Measurements from ENCODE around the gene EVA1B. TPM values are rescaled to one million over a fixed set of nuclear protein-coding genes. Genes with fewer than 3 reads are reported as not detected.

EVA1B gene
- total and polyA plus RNA-seq, 2 of the 13 experiments (the other 11 are each of a cell fraction or from before 2014, with no cell fraction given) = 3.9 to 6.6 TPM

DNA sequence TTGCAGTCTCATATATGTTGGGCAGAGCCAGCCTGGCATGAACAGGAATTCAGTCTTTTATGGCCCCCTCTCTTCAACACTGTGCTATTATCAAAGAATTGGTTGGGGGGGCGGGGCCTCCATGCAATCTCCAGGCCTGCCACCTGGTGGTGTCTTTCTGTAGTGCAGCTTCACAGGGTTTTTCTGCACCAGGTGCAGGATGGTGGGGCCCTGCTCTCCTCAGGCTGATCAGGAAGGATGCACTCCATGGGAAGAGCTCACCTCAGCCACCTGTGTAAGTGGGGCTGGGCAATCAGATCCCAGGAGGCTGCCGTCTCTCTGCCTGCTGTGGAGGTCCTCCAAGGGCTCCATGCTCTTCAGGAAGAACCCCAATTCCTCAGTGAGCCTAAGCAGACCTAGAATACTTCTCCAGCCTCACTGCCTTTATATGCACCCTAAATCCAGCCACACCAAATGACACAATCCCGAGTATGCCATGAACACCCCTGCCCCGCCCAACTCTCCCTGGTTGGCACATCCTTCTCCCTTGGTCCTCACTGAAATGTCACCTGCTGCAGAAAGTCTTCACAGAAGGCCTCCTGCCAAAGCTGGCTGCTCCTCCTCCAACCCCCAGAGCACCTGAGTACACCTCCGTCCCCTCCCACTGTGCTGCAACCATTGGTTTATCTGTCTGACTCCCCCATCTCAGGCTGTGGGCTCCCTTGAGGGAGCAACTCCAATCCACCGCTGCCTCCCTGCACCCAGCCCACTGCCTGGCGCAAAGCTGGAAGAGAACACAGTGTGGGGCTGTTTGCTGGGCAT lies 45.8 kb upstream of the EVA1B start (continued):
- 0 out of 2 replicates have a peak, but pooled peaks have one; percentile 72 for TF ChIP-seq KLF9 (CRISPR knock-in tag; IDR thresholded peaks at IDR 0.05; ENCODE audit: low read depth)
- no peak for TF ChIP-seq RFXANK (CRISPR knock-in tag; IDR thresholded peaks at IDR 0.05)
- TF ChIP-seq, protein P1, sequence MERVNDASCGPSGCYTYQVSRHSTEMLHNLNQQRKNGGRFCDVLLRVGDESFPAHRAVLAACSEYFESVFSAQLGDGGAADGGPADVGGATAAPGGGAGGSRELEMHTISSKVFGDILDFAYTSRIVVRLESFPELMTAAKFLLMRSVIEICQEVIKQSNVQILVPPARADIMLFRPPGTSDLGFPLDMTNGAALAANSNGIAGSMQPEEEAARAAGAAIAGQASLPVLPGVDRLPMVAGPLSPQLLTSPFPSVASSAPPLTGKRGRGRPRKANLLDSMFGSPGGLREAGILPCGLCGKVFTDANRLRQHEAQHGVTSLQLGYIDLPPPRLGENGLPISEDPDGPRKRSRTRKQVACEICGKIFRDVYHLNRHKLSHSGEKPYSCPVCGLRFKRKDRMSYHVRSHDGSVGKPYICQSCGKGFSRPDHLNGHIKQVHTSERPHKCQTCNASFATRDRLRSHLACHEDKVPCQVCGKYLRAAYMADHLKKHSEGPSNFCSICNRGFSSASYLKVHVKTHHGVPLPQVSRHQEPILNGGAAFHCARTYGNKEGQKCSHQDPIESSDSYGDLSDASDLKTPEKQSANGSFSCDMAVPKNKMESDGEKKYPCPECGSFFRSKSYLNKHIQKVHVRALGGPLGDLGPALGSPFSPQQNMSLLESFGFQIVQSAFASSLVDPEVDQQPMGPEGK (CRISPR knock-in tag; IDR thresholded peaks at IDR 0.05) = peak; percentile 65
- TF ChIP-seq RAD21 (CRISPR knock-in tag; IDR thresholded peaks at IDR 0.05) = peak; percentile 79
- TF ChIP-seq SSRP1 (CRISPR knock-in tag; IDR thresholded peaks at IDR 0.05) = 0 out of 2 replicates have a peak, but pooled peaks have one; percentile 58
- TF ChIP-seq KAT8 (CRISPR knock-in tag; IDR thresholded peaks at IDR 0.05) = 0 out of 2 replicates have a peak, but pooled peaks have one; percentile 25
- 0 out of 2 replicates have a peak, but pooled peaks have one; percentile 28 for TF ChIP-seq SMAD3 (CRISPR knock-in tag; IDR thresholded peaks at IDR 0.05)
- TF ChIP-seq, protein P2, sequence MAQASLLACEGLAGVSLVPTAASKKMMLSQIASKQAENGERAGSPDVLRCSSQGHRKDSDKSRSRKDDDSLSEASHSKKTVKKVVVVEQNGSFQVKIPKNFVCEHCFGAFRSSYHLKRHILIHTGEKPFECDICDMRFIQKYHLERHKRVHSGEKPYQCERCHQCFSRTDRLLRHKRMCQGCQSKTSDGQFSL (CRISPR knock-in tag; IDR thresholded peaks at IDR 0.05) = peak; percentile 96
- TF ChIP-seq, protein P3, sequence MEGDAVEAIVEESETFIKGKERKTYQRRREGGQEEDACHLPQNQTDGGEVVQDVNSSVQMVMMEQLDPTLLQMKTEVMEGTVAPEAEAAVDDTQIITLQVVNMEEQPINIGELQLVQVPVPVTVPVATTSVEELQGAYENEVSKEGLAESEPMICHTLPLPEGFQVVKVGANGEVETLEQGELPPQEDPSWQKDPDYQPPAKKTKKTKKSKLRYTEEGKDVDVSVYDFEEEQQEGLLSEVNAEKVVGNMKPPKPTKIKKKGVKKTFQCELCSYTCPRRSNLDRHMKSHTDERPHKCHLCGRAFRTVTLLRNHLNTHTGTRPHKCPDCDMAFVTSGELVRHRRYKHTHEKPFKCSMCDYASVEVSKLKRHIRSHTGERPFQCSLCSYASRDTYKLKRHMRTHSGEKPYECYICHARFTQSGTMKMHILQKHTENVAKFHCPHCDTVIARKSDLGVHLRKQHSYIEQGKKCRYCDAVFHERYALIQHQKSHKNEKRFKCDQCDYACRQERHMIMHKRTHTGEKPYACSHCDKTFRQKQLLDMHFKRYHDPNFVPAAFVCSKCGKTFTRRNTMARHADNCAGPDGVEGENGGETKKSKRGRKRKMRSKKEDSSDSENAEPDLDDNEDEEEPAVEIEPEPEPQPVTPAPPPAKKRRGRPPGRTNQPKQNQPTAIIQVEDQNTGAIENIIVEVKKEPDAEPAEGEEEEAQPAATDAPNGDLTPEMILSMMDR (CRISPR knock-in tag; IDR thresholded peaks at IDR 0.05) = peak; percentile 90
- TF ChIP-seq, protein P4, sequence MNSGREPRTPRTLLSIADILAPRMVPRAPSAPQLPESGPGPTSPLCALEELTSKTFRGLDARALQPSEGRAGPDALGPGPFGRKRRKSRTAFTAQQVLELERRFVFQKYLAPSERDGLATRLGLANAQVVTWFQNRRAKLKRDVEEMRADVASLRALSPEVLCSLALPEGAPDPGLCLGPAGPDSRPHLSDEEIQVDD (CRISPR knock-in tag; IDR thresholded peaks at IDR 0.05; ENCODE audit: borderline replicate concordance) = no peak
- 0 out of 2 replicates have a peak, but pooled peaks have one; percentile 37 for TF ChIP-seq KDM5B (CRISPR knock-in tag; IDR thresholded peaks at IDR 0.05; ENCODE audit: borderline replicate concordance)
- TF ChIP-seq ETV5 (CRISPR knock-in tag; IDR thresholded peaks at IDR 0.05; ENCODE audit: borderline replicate concordance) = peak; percentile 20; the same call in 1 of the 2 replicates
- no peak for TF ChIP-seq GTF3A (CRISPR knock-in tag; conservative IDR thresholded peaks at IDR 0.05)
- TF ChIP-seq, protein P5, sequence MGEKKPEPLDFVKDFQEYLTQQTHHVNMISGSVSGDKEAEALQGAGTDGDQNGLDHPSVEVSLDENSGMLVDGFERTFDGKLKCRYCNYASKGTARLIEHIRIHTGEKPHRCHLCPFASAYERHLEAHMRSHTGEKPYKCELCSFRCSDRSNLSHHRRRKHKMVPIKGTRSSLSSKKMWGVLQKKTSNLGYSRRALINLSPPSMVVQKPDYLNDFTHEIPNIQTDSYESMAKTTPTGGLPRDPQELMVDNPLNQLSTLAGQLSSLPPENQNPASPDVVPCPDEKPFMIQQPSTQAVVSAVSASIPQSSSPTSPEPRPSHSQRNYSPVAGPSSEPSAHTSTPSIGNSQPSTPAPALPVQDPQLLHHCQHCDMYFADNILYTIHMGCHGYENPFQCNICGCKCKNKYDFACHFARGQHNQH (CRISPR knock-in tag; IDR thresholded peaks at IDR 0.05) = 0 out of 2 replicates have a peak, but pooled peaks have one; percentile 28
- TF ChIP-seq CREB1 (IDR thresholded peaks at IDR 0.05) = no peak
- peak; percentile 53; the same call in 1 of the 2 replicates for TF ChIP-seq CREB1 (CRISPR knock-in tag; IDR thresholded peaks at IDR 0.05)
- peak; percentile 25; the same call in 1 of the 2 replicates for TF ChIP-seq SALL1 (CRISPR knock-in tag; IDR thresholded peaks at IDR 0.05)
- peak; percentile 86 for TF ChIP-seq XRCC5 (optimal IDR thresholded peaks at IDR 0.05; ENCODE audit: low read length)
- no peak for TF ChIP-seq TOE1 (CRISPR knock-in tag; IDR thresholded peaks at IDR 0.05)
